ENCODE data around the gene SEC62. TPM values are rescaled to one million over a fixed set of nuclear protein-coding genes. Genes with fewer than 3 reads are reported as not detected.

SEC62 gene
- total RNA-seq, 1 experiment from 2014 or later, result 51.2 TPM

GRCh38 chr3:169992781-169993180 is 26.2 kb downstream of the SEC62 start:
- Mint-ChIP-seq H3K27ac (no peak overlapping the region), H3K27me3 (ENCODE audit: low read depth) (no peaks in the 10 kb centered on the region), H3K36me3 (peaks cover 23% of the 10 kb centered on the region), H3K4me3 (no peak overlapping the region), H3K9me3 (no peaks in the 10 kb centered on the region), H3K4me1 (no peaks in the 10 kb centered on the region)
- POLR2A ChIA-PET, result no interaction called here
- TF ChIP-seq NR1H2 (CRISPR knock-in tag; IDR thresholded peaks at IDR 0.05) (no peak), HMGA2 (CRISPR knock-in tag; IDR thresholded peaks at IDR 0.05) (no peak), NR2C2 (CRISPR knock-in tag; IDR thresholded peaks at IDR 0.05) (no peak), E2F1 (CRISPR knock-in tag; IDR thresholded peaks at IDR 0.05) (no peak), MXD4 (CRISPR knock-in tag; IDR thresholded peaks at IDR 0.05; ENCODE audit: borderline replicate concordance) (no peak), ETV6 (CRISPR knock-in tag; IDR thresholded peaks at IDR 0.05) (no peak), RORB (CRISPR knock-in tag; IDR thresholded peaks at IDR 0.05) (no peak), OVOL2 (CRISPR knock-in tag; IDR thresholded peaks at IDR 0.05; ENCODE audit: borderline replicate concordance) (no peak), EMX1 (CRISPR knock-in tag; IDR thresholded peaks at IDR 0.05) (no peak), ESRRA (CRISPR knock-in tag; IDR thresholded peaks at IDR 0.05; ENCODE audit: borderline replicate concordance) (no peak)
- TF ChIP-seq, protein P1, sequence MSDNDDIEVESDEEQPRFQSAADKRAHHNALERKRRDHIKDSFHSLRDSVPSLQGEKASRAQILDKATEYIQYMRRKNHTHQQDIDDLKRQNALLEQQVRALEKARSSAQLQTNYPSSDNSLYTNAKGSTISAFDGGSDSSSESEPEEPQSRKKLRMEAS (CRISPR knock-in tag; IDR thresholded peaks at IDR 0.05), result no peak
- CTCF ChIA-PET, result no interaction called here
- DNase-seq (ENCODE audit: low spot score) (no peak), ATAC-seq (no peak)

DNA sequence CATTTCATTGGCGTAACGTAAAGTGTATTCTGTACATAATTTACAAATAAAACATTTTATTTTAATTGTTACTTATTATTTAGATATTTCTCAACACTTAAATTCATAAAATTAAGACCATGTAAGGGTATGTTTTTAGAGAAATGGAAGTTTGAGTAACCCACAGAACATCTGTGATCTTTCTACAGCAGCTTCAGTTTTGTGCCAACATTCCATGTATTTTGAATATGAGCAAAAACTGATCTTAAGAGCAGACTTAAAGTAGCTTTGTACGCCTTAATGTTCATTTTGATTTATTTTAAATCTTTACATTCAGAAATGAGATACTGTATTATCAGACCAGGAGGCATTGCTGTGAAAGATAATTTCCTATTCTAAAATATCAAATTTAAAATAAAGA is 27.2 kb downstream of the SEC62 start:
- no peak overlapping the region for H3K27ac Mint-ChIP-seq
- no peak for ATAC-seq
- no peak overlapping the region for H3K4me3 Mint-ChIP-seq
- ChIA-PET POLR2A (no interaction called here), CTCF (no interaction called here)
- no peaks in the 10 kb centered on the region for H3K4me1 Mint-ChIP-seq
- no peak for DNase-seq (ENCODE audit: low spot score)
- H3K36me3 Mint-ChIP-seq, result peaks cover 19% of the 10 kb centered on the region
- H3K9me3 Mint-ChIP-seq, result no peaks in the 10 kb centered on the region
- H3K27me3 Mint-ChIP-seq (ENCODE audit: low read depth), result no peaks in the 10 kb centered on the region
- TF ChIP-seq ZNF671 (CRISPR knock-in tag; IDR thresholded peaks at IDR 0.05), result no peak
- no peak for TF ChIP-seq CREM (CRISPR knock-in tag; IDR thresholded peaks at IDR 0.05)
- no peak for TF ChIP-seq ZBTB43 (CRISPR knock-in tag; IDR thresholded peaks at IDR 0.05)
- no peak for TF ChIP-seq ZNF232 (CRISPR knock-in tag; IDR thresholded peaks at IDR 0.05)
- TF ChIP-seq PRDM15 (CRISPR knock-in tag; IDR thresholded peaks at IDR 0.05), result no peak
- TF ChIP-seq TEAD4 (CRISPR knock-in tag; IDR thresholded peaks at IDR 0.05), result no peak
- no peak for TF ChIP-seq ZMAT4 (CRISPR knock-in tag; IDR thresholded peaks at IDR 0.05)
- TF ChIP-seq, protein P2, sequence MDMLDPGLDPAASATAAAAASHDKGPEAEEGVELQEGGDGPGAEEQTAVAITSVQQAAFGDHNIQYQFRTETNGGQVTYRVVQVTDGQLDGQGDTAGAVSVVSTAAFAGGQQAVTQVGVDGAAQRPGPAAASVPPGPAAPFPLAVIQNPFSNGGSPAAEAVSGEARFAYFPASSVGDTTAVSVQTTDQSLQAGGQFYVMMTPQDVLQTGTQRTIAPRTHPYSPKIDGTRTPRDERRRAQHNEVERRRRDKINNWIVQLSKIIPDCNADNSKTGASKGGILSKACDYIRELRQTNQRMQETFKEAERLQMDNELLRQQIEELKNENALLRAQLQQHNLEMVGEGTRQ (CRISPR knock-in tag; IDR thresholded peaks at IDR 0.05), result no peak
- TF ChIP-seq, protein P3, sequence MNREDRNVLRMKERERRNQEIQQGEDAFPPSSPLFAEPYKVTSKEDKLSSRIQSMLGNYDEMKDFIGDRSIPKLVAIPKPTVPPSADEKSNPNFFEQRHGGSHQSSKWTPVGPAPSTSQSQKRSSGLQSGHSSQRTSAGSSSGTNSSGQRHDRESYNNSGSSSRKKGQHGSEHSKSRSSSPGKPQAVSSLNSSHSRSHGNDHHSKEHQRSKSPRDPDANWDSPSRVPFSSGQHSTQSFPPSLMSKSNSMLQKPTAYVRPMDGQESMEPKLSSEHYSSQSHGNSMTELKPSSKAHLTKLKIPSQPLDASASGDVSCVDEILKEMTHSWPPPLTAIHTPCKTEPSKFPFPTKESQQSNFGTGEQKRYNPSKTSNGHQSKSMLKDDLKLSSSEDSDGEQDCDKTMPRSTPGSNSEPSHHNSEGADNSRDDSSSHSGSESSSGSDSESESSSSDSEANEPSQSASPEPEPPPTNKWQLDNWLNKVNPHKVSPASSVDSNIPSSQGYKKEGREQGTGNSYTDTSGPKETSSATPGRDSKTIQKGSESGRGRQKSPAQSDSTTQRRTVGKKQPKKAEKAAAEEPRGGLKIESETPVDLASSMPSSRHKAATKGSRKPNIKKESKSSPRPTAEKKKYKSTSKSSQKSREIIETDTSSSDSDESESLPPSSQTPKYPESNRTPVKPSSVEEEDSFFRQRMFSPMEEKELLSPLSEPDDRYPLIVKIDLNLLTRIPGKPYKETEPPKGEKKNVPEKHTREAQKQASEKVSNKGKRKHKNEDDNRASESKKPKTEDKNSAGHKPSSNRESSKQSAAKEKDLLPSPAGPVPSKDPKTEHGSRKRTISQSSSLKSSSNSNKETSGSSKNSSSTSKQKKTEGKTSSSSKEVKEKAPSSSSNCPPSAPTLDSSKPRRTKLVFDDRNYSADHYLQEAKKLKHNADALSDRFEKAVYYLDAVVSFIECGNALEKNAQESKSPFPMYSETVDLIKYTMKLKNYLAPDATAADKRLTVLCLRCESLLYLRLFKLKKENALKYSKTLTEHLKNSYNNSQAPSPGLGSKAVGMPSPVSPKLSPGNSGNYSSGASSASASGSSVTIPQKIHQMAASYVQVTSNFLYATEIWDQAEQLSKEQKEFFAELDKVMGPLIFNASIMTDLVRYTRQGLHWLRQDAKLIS (CRISPR knock-in tag; IDR thresholded peaks at IDR 0.05; ENCODE audit: borderline replicate concordance), result no peak
- no peak for TF ChIP-seq IRF2 (CRISPR knock-in tag; IDR thresholded peaks at IDR 0.05; ENCODE audit: borderline replicate concordance, low read depth)
- no peak for TF ChIP-seq ETV6 (CRISPR knock-in tag; IDR thresholded peaks at IDR 0.05)
- TF ChIP-seq ZNF121 (CRISPR knock-in tag; IDR thresholded peaks at IDR 0.05), result no peak
- TF ChIP-seq, protein P4, sequence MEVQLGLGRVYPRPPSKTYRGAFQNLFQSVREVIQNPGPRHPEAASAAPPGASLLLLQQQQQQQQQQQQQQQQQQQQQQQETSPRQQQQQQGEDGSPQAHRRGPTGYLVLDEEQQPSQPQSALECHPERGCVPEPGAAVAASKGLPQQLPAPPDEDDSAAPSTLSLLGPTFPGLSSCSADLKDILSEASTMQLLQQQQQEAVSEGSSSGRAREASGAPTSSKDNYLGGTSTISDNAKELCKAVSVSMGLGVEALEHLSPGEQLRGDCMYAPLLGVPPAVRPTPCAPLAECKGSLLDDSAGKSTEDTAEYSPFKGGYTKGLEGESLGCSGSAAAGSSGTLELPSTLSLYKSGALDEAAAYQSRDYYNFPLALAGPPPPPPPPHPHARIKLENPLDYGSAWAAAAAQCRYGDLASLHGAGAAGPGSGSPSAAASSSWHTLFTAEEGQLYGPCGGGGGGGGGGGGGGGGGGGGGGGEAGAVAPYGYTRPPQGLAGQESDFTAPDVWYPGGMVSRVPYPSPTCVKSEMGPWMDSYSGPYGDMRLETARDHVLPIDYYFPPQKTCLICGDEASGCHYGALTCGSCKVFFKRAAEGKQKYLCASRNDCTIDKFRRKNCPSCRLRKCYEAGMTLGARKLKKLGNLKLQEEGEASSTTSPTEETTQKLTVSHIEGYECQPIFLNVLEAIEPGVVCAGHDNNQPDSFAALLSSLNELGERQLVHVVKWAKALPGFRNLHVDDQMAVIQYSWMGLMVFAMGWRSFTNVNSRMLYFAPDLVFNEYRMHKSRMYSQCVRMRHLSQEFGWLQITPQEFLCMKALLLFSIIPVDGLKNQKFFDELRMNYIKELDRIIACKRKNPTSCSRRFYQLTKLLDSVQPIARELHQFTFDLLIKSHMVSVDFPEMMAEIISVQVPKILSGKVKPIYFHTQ (CRISPR knock-in tag; IDR thresholded peaks at IDR 0.05), result no peak

All from WTC11 (cell line).